Measurements from ENCODE around the gene GBF1. TPM values are rescaled to one million over a fixed set of nuclear protein-coding genes. Genes with fewer than 3 reads are reported as not detected.

The GBF1 gene
- polyA plus RNA-seq, 1 donor (not counting 4 experiments of a cell fraction or from before 2014, with no cell fraction given) = 17.4 TPM

DNA sequence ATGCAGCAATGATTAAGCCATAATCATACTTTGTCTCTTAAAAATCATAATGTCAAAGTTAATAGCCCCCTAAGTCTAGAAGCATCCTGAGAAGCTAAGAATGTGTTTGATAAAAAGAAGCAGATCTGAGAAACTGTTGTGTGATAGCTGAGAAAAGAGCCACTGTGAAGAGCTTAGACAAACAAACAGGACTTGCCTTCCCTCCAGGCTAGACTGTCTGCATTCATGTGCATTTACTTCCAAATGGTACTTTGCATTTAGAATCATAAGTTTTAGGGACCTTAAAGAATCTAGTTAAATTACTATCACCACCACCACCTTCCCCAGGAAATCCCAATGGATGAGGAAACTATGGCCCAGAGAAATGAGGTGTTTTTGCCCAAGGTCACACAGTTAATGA, 87.4 kb downstream of the GBF1 start:
- dilution Hi-C loops (cut with MboI; ENCODE audit: extremely low pct_ligation_motif_present, low sequenced_read_pairs) = no loop called here
- Histone ChIP-seq H4K20me1 (ENCODE audit: control insufficient read depth, extremely low read depth, insufficient read depth, low read length) (no peaks in the 10 kb centered on the region), H3K4me2 (ENCODE audit: control insufficient read depth, extremely low read depth, insufficient read depth, low read depth, low read length) (no peak overlapping the region)

DNA sequence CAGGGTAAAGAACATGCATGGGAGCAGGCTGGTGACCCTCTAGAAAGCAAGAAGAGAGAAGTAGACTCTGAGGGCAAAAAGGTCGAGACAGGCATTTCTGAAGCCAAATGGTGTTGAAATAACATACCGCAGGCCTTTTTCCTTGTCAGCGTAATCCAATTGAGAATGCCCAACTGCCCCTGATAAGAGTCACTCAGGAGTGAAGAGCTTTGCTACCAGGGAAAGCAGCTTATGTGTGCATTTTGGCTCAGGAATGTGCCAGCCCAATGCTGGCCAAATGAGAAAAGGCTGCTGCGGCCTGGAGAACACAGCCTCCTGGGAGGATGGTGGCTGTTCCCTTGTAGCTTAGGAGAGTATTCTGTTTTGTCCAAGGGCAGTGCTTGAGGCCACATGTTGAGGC, 88.8 kb downstream of the GBF1 start:
- no peaks in the 10 kb centered on the region for H3K9me3 ChIP-seq (ENCODE audit: control insufficient read depth, low read depth, low read length)
- no peaks in the 10 kb centered on the region for H3K4me1 ChIP-seq (ENCODE audit: control insufficient read depth, extremely low read depth, insufficient read depth, low read length)
- peaks cover 20% of the 10 kb centered on the region for H3K79me2 ChIP-seq (ENCODE audit: control insufficient read depth, insufficient read depth, low read length)
- no peaks in the 10 kb centered on the region for H3K9me1 ChIP-seq (ENCODE audit: control insufficient read depth, extremely low read depth, insufficient read depth, low read length)
- H2AFZ ChIP-seq (ENCODE audit: control insufficient read depth, low read length) = no peak overlapping the region
- peaks cover 0 to 1% of the 10 kb centered on the region in 2 experiments for H3K36me3 ChIP-seq (ENCODE audit: control insufficient read depth in 2 of 2, extremely low read depth in 1 of 2, insufficient read depth in 2 of 2, low read length in 2 of 2)
- dilution Hi-C loops (cut with MboI; ENCODE audit: extremely low pct_ligation_motif_present, low sequenced_read_pairs) = no loop called here
- no peak for DNase-seq (ENCODE audit: low read depth, low spot score)
- TF ChIP-seq EZH2 (IDR thresholded peaks at IDR 0.05; ENCODE audit: low read length) = no peak
- TF ChIP-seq, protein P1, sequence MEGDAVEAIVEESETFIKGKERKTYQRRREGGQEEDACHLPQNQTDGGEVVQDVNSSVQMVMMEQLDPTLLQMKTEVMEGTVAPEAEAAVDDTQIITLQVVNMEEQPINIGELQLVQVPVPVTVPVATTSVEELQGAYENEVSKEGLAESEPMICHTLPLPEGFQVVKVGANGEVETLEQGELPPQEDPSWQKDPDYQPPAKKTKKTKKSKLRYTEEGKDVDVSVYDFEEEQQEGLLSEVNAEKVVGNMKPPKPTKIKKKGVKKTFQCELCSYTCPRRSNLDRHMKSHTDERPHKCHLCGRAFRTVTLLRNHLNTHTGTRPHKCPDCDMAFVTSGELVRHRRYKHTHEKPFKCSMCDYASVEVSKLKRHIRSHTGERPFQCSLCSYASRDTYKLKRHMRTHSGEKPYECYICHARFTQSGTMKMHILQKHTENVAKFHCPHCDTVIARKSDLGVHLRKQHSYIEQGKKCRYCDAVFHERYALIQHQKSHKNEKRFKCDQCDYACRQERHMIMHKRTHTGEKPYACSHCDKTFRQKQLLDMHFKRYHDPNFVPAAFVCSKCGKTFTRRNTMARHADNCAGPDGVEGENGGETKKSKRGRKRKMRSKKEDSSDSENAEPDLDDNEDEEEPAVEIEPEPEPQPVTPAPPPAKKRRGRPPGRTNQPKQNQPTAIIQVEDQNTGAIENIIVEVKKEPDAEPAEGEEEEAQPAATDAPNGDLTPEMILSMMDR (optimal IDR thresholded peaks at IDR 0.05 in 1 of 3, IDR thresholded peaks at IDR 0.05 in 1 of 3, conservative IDR thresholded peaks at IDR 0.05 in 1 of 3; ENCODE audit: extremely low read depth in 1 of 3, insufficient read depth in 2 of 3, low read length in 3 of 3) = no peak
- FAIRE-seq = no peak
- H3K9ac ChIP-seq (ENCODE audit: control insufficient read depth, extremely low read depth, insufficient read depth, low read length) = no peak overlapping the region
- H3K4me2 ChIP-seq (ENCODE audit: control insufficient read depth, extremely low read depth, insufficient read depth, low read depth, low read length) = no peak overlapping the region
- no peak overlapping the region for H3K27ac ChIP-seq (ENCODE audit: control insufficient read depth, insufficient read depth, low read length)
- no peaks in the 10 kb centered on the region for H4K20me1 ChIP-seq (ENCODE audit: control insufficient read depth, extremely low read depth, insufficient read depth, low read length)
- no peaks in the 10 kb centered on the region for H3K27me3 ChIP-seq (ENCODE audit: control insufficient read depth, extremely low read depth, insufficient read depth, low read length)
- H3K4me3 ChIP-seq (ENCODE audit: control insufficient read depth in 2 of 3, extremely low read depth in 1 of 3, insufficient read depth in 2 of 3, low read depth in 1 of 3, low read length in 3 of 3) = no peak overlapping the region

More for the DNA sequence above, 87.4 kb downstream of the GBF1 start:
- H3K9me3 ChIP-seq (ENCODE audit: control insufficient read depth, low read depth, low read length) = no peaks in the 10 kb centered on the region
- no peaks in the 10 kb centered on the region for H3K9me1 ChIP-seq (ENCODE audit: control insufficient read depth, extremely low read depth, insufficient read depth, low read length)
- no peak overlapping the region for H2AFZ ChIP-seq (ENCODE audit: control insufficient read depth, low read length)
- TF ChIP-seq, protein P1 (optimal IDR thresholded peaks at IDR 0.05 in 1 of 3, IDR thresholded peaks at IDR 0.05 in 1 of 3, conservative IDR thresholded peaks at IDR 0.05 in 1 of 3; ENCODE audit: extremely low read depth in 1 of 3, insufficient read depth in 2 of 3, low read length in 3 of 3) = no peak
- no peak for TF ChIP-seq EZH2 (IDR thresholded peaks at IDR 0.05; ENCODE audit: low read length)
- no peak overlapping the region for H3K27ac ChIP-seq (ENCODE audit: control insufficient read depth, insufficient read depth, low read length)
- FAIRE-seq = no peak
- H3K9ac ChIP-seq (ENCODE audit: control insufficient read depth, extremely low read depth, insufficient read depth, low read length) = no peak overlapping the region
- H3K79me2 ChIP-seq (ENCODE audit: control insufficient read depth, insufficient read depth, low read length) = peaks cover 25% of the 10 kb centered on the region
- no peaks in the 10 kb centered on the region for H3K4me1 ChIP-seq (ENCODE audit: control insufficient read depth, extremely low read depth, insufficient read depth, low read length)
- no peaks in the 10 kb centered on the region for H3K27me3 ChIP-seq (ENCODE audit: control insufficient read depth, extremely low read depth, insufficient read depth, low read length)
- H3K36me3 ChIP-seq (ENCODE audit: control insufficient read depth in 2 of 2, extremely low read depth in 1 of 2, insufficient read depth in 2 of 2, low read length in 2 of 2) = peaks cover 0 to 1% of the 10 kb centered on the region in 2 experiments
- no peak for DNase-seq (ENCODE audit: low read depth, low spot score)
- H3K4me3 ChIP-seq (ENCODE audit: control insufficient read depth in 2 of 3, extremely low read depth in 1 of 3, insufficient read depth in 2 of 3, low read depth in 1 of 3, low read length in 3 of 3) = no peak overlapping the region
